Nephron (organoid): Measurements from ENCODE around the gene MARK1.

Experiments
- H3K27ac Mint-ChIP-seq, 3 experiments: 2 replicates each; pipeline ENCODE4 v1.8.0; 2020; ENCODE audit warnings: mixed read lengths in 3 of 3, mild to moderate bottlenecking in 2 of 3, moderate library complexity in 1 of 3
- H3K27me3 Mint-ChIP-seq: 2 replicates; pipeline ENCODE4 v1.8.0; 2021; ENCODE audit warnings: low read depth, mild to moderate bottlenecking, moderate library complexity, mixed read lengths
- H3K36me3 Mint-ChIP-seq: 2 replicates; pipeline ENCODE4 v1.8.0; 2020; ENCODE audit warnings: low read depth, mixed read lengths
- H3K4me1 Mint-ChIP-seq: 2 replicates; pipeline ENCODE4 v1.8.0; 2020; ENCODE audit warnings: mixed read lengths
- H3K4me3 Mint-ChIP-seq, 3 experiments: 2 replicates each; pipeline ENCODE4 v1.8.0; 2020; ENCODE audit warnings: mild to moderate bottlenecking in 3 of 3, mixed read lengths in 3 of 3, moderate library complexity in 2 of 3
- H3K9me3 Mint-ChIP-seq: 2 replicates; pipeline ENCODE4 v1.8.0; 2020; ENCODE audit warnings: mixed read lengths
- TF ChIP-seq, protein P1 (sequence below), 3 experiments: fragments of 200-600 bp; sonication (generic); IDR thresholded peaks; one replicate each; pipeline ENCODE4 v1.5.0; 2021; ENCODE audit warnings: antibody characterized with exemption in 3 of 3; ENCODE audit not compliant: unreplicated experiment in 3 of 3

The MARK1 gene

DNA sequence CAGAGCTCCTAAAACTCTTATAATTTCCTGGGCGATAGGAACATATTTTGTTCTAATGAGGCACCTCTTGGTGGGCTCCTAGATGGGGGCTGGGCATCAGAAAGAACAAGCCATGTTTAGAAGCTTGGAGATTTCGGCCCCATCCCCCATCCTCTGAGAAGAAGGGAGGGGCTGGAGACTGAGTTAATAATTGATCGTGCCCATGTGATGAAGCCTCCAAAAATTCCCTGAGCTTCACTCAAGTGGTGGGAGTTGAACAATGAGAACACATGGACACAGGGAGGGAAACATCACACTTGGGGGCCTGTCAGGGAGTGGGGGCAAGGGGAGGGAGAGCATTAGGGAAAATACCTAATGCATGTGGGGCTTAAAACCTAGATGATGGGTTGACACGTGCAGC is 180.3 kb downstream of the MARK1 start:
- H3K4me1 Mint-ChIP-seq: peaks cover 4% of the 10 kb centered on the region
- H3K9me3 Mint-ChIP-seq: no peaks in the 10 kb centered on the region
- H3K36me3 Mint-ChIP-seq: no peaks in the 10 kb centered on the region
- TF ChIP-seq, protein P1, sequence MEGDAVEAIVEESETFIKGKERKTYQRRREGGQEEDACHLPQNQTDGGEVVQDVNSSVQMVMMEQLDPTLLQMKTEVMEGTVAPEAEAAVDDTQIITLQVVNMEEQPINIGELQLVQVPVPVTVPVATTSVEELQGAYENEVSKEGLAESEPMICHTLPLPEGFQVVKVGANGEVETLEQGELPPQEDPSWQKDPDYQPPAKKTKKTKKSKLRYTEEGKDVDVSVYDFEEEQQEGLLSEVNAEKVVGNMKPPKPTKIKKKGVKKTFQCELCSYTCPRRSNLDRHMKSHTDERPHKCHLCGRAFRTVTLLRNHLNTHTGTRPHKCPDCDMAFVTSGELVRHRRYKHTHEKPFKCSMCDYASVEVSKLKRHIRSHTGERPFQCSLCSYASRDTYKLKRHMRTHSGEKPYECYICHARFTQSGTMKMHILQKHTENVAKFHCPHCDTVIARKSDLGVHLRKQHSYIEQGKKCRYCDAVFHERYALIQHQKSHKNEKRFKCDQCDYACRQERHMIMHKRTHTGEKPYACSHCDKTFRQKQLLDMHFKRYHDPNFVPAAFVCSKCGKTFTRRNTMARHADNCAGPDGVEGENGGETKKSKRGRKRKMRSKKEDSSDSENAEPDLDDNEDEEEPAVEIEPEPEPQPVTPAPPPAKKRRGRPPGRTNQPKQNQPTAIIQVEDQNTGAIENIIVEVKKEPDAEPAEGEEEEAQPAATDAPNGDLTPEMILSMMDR (IDR thresholded peaks at IDR 0.05; ENCODE audit: unreplicated experiment in 3 of 3): no peak
- peaks cover 18% of the 10 kb centered on the region for H3K27me3 Mint-ChIP-seq
- no peak overlapping the region for H3K4me3 Mint-ChIP-seq
- H3K27ac Mint-ChIP-seq: no peak overlapping the region

DNA sequence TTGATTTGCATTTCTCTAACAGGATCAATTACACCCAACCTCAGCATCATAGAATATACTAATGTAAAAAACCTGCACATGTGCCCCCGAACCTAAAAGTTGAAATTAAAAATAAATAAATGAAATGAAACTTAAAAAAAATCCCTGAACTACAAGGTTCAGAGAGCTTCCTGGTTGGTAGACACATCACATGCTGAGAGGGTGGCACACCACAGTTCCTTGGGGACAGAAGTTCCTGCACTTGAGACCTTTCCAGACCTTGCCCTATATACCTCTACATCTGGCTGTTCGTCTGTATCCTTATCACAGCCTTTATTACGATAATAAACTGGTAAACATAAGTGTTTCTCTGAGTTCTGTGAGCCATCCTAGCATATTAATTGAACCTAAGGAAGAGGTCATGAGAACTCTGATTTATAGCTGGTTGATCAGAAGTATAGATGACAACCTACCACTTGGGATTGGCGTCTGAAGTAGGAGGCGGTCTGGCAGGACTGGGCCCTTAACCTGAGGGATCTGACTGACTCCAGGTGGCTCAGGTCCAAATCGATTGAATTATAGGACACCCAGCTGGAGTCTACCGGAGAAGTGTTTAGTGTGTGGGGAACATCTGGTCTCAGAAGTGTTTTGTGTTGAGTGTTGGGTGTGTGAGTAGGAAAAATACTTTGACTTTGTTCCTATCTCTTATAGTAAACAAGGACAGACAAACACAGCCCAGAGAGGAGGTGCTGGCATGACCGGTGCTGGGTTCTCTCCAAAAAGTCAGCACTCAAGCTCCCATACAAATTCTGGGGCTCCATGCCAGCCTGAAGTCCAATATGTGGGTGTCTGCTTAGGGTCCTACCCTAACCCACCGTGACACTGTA is 181.2 kb downstream of the MARK1 start:
- H3K4me1 Mint-ChIP-seq: peaks cover 4% of the 10 kb centered on the region
- no peaks in the 10 kb centered on the region for H3K36me3 Mint-ChIP-seq
- H3K27me3 Mint-ChIP-seq: peaks cover 12% of the 10 kb centered on the region
- H3K4me3 Mint-ChIP-seq: no peak overlapping the region
- TF ChIP-seq, protein P1 (IDR thresholded peaks at IDR 0.05; ENCODE audit: unreplicated experiment in 3 of 3): no peak
- no peaks in the 10 kb centered on the region for H3K9me3 Mint-ChIP-seq
- H3K27ac Mint-ChIP-seq: no peak overlapping the region

DNA sequence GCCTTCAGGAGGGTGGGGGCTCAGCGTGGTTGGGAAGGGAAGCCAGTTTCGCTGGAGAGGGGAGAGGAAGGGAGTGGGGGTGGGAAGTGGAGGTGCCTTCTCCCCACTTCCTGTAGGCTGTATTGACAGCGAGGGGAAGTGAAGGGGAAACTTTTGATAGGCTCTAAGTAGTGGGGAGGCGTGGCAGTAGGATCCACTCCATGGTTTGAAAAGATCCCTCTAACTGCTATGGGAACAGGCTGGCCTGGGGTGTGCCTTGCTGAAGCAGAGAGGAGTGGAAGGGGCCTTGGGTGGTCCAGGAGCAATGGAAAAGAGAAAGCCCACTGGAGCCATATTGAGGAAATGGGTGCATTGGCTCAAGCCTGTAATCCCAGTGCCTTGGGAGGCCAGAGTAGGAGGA is 182.4 kb downstream of the MARK1 start:
- H3K9me3 Mint-ChIP-seq: no peaks in the 10 kb centered on the region
- H3K27me3 Mint-ChIP-seq: peaks cover 10% of the 10 kb centered on the region
- no peaks in the 10 kb centered on the region for H3K36me3 Mint-ChIP-seq
- peaks cover 4% of the 10 kb centered on the region for H3K4me1 Mint-ChIP-seq
- no peak overlapping the region for H3K4me3 Mint-ChIP-seq
- no peak overlapping the region for H3K27ac Mint-ChIP-seq
- TF ChIP-seq, protein P1 (IDR thresholded peaks at IDR 0.05; ENCODE audit: unreplicated experiment in 3 of 3): no peak

DNA sequence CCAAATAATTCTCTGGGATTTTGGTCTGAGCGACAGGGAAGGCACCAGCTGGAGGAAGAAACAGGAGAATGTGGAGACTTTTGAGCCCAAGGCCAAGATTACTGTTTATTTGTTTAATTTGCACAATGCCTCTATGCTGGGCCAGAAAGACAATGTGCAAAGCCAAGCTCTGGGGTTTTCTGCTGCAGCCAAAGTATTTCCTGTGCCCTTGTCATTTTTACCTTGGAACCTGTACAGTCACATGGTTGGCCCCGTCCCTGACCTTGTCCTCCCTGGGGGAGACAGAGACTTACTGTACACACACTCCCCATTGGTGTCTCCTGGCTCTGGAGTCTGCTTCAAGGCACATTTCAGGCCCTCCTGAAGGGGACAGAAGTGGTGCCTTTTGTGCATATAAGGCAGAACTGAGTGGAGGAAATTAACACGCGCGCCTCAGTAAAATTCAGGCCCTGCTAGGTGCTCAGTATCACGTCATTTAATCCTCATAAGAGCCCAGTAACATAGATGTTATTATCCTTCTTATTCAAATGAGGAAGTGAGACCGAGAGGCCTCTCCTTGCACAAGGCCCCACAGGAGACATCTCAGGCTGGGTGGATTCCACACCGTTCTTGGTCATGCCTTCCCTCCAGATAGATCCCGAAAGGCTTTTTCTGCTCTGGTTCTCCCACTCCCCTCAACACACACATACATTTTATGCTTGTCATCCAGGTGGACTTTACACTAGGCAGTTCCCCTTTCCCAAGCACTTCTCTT is 183.3 kb downstream of the MARK1 start:
- H3K27ac Mint-ChIP-seq: no peak overlapping the region
- H3K4me1 Mint-ChIP-seq: peaks cover 4% of the 10 kb centered on the region
- TF ChIP-seq, protein P1 (IDR thresholded peaks at IDR 0.05; ENCODE audit: unreplicated experiment in 3 of 3): no peak
- H3K4me3 Mint-ChIP-seq: no peak overlapping the region
- H3K9me3 Mint-ChIP-seq: peaks cover 4% of the 10 kb centered on the region
- peaks cover 9% of the 10 kb centered on the region for H3K27me3 Mint-ChIP-seq
- no peaks in the 10 kb centered on the region for H3K36me3 Mint-ChIP-seq
